Stimulated activated CD8-positive, alpha-beta memory T cell treated with anti-CD3 and anti-CD28 coated beads, Interleukin-2, amount 100 ng/mL, for 1 hour (primary cell): Measurements from ENCODE around the gene TMC3.

Experiments
- DNase-seq, 2 donors: peaks; one replicate each; pipeline ENCODE4 v3.0.0-alpha.2; 2020; ENCODE audit warnings: low read depth in 2 of 2

TMC3 gene

DNA sequence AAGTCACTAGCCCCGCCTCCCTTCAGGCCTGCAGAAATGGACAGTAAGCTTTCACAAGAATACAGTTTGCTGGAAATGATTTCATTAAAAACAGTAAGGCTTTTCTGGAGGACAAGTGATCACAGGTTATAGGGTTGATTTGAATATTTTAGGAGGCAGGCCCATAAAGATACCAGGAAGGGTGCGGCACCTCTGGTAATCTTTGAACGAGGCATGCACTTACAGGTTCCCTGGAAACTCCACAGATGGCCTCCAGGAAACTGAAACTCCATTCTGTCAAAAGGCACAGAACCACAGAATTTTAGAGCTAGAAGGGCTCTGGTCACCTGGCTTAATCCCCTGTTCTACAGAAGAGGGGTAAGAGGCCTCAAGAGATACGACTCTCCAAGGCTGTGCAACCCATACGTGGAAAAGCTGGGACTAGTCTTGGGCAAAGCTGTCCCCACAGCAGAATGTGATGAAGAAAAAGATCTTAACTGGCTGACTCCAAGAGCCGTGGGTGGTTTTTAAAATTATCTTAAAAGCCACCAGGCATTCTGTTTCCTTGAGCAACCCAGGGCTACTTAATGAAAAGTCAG, 51.2 kb downstream of the TMC3 start:
- no peak for DNase-seq

DNA sequence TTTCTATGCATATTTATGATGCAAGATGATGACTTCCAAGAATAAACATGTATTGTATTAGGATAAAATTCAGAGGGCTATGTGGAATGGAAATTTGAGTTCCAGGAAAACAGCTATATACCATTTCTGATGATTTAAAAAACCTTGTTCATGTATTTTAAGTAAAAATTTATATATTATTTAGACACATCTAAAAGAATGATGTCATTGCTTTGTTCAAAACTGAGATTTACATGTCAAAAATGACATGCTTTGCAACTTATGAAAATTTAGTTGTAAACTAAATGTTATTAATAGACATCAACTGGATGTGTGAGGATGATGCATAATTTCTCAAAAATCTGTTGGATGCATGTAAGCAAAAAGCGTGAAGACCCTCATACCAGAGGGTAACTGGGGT, 52.3 kb downstream of the TMC3 start:
- DNase-seq = no peak

DNA sequence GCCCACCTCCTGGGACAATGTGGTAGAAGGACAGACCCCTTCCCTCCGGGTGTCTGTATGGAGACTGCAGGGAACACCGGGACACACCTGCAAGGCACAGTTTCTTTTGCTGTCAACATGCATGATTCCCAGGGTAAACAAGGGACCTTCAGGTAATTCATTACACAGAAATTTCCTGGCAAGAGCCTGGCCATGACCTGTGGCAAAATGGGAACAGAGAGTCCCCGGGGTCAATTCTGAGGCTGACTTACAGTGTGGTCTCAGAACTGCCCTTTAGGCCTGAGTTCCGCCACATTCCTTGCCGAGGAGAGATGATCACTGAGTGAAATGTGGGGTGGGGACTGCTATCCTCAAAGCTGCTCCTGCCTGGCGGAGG, 56.4 kb downstream of the TMC3 start:
- DNase-seq = no peak

- no peak for DNase-seq
Measured at GRCh38 chr15:81316267-81316666, 57.7 kb downstream of the TMC3 start.

- no peak for DNase-seq
Measured at GRCh38 chr15:81315452-81316175, 58.4 kb downstream of the TMC3 start.

DNA sequence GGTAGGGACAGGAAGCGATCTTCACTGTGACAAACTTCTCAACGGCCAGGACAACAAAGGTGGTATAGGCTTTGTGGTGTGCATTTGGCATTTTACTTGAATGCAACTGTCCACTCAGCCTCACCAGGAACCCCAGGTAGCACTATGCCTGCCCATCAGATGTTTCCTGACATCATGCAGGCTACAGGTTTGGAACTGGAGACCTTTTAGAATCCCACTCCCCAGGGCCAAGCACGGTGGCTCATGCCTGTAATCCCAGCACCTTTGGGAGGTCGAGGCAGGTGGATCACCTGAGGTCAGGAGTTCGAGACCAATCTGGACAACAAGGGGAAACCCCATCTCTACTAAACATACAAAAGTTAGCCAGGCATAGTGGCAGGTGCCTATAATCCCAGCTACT, 59.6 kb downstream of the TMC3 start:
- no peak for DNase-seq

- DNase-seq = no peak
Measured at GRCh38 chr15:81313686-81314085, 60.3 kb downstream of the TMC3 start.

DNA sequence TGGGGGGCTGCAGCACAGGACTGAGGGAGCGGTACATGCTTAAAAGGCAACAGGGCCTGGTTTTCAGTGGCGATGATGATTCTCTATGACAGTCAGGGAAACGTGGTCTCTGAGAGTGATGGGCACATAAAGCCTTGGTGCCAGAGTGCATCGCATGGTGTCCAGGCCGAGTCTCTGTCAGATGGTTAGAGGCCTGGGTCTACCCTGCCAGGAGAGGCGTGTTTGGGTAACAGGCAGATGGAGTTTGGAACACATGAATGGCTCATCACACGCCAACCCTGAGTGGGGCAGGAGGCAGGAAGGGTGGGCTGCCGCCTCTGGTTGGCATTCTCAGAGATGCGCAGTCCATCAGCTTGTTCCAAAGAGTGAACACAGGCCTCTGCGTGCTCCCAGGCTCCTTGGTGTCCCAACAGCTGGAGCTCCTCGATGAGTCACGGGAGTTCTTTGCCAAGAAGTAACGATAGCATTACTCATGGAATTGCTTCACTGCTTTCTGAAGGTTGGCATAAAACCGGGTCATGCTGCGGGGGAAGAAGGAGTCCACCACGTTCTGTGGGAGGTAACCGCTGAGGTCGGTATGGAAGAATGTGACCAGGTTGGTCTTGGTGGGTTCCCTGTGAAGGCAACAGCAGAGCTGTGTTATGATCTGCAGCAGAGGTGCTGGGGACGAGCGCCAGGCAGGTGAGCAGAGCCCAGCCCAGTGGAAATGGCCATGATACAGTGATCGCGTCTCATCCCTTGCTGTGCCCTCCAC, 61.0 kb downstream of the TMC3 start:
- DNase-seq = no peak

GRCh38 chr15:81311752-81312464, 62.1 kb downstream of the TMC3 start:
- no peak for DNase-seq

DNA sequence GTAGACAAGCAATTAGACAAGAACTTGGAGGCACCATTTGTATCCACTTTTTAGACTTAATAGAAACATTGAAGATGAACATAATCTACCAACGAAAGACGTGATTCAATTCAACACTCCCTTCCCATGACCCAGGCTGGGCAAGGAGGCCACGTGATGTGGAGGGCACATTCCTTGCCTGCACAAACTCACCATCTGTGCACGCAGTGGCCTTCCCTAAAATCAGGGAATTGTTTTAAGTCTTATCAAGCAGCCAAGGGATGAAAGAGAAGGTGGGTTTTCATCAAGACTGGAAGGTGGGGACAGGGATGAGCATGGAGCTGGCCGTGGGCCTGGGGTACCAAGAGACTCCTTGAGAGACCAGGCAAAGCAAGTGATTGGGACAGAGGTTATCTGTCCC, 63.5 kb downstream of the TMC3 start:
- no peak for DNase-seq

- no peak for DNase-seq
Measured at GRCh38 chr15:81309647-81310450, 64.2 kb downstream of the TMC3 start.

GRCh38 chr15:81308260-81308659, 65.8 kb downstream of the TMC3 start:
- no peak for DNase-seq

DNA sequence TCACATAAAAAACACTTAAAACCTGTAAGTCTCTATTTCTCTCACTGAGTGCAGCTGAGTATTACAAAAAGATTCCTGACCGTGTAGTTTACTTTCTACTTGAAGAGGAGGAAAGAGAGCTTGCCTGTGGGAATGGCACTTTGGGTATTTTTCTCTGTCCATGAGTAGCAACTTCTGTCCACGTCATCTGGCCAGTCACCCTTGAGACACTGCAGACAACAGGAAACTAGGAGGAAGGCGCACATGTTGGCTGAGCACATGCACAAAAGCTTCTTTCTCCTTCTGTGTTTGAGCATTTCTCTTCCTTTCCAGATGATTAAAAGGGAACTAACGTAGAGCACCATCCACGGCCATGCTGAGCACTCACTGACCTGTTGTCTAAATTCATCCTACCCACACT, 69.8 kb downstream of the TMC3 start:
- DNase-seq = no peak

- no peak for DNase-seq
Measured at GRCh38 chr15:81303244-81304225, 70.5 kb downstream of the TMC3 start.

GRCh38 chr15:81302701-81303109, 71.3 kb downstream of the TMC3 start:
- no peak for DNase-seq

- DNase-seq = no peak
Measured at GRCh38 chr15:81301815-81302399, 72.1 kb downstream of the TMC3 start.

GRCh38 chr15:81301385-81301784, 72.6 kb downstream of the TMC3 start:
- no peak for DNase-seq

GRCh38 chr15:81299630-81300273, 74.3 kb downstream of the TMC3 start:
- no peak for DNase-seq

DNA sequence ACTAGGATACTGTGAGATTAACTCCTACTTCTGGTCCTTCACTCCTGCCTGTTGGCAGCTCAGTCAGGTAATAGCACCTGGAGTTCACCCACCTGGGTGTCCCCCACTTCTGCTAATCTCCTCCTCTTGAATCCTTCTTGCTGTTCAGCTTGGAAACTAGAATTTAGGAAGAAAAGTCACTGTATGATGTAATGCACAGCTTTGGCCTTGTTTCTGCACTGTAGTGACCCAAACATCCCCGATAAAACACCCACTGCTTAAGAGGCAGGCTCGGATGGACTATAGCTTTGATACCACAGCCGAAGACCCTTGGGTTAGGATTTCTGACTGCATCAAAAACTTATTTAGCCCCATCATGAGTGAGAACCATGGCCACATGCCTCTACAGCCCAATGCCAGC, 74.9 kb downstream of the TMC3 start:
- DNase-seq = no peak

DNA sequence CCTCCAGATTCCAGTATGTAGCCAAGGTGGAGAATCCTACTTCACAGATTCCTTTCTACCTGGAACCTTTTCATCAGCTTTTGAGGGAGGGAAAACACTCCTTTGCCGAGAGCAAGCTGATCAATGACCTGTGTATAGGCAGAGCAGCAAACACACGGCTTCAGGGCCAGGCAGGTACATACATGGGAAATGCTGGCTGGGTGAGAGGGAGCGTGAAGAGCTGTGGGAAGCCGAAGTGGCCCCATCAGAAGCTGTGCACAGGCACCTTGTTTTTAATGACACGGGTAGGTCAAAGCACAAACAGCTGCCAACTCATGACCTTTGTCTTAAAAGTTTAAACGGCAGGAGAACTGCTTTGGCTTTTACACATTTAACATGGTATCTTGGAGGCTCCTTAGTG, 75.4 kb downstream of the TMC3 start:
- no peak for DNase-seq
